K562 (cell line): ENCODE measurements around the gene SHISA3. TPM values are rescaled to one million over a fixed set of nuclear protein-coding genes. Genes with fewer than 3 reads are reported as not detected.

Source experiments
- ATAC-seq: fragments of 200-7000 bp; cut with Tn5 transposase; 3 replicates; pipeline ENCODE4 v1.9.1; 2020; ENCODE audit warnings: moderate library complexity
- BruUV-seq: library from RNA; stranded (reverse); fragments of 400-500 nt; replicated peaks from 2 replicates; lab custom pipeline; 2021; lab: Mats Ljungman, UMichigan
- CTCF ChIA-PET: fragments of 300-600 bp; formaldehyde crosslinking; extraction: SDS; loops from one replicate; lab custom pipeline; 2021; ENCODE audit warnings: low intra/inter-chr PET ratio; lab: Yijun Ruan, JAX
- POLR2A ChIA-PET: fragments of 300-600, 350-650 bp; sonication (Branson Sonifier 250); formaldehyde crosslinking; extraction: SDS; loops from one replicate; lab custom pipeline; 2021; ENCODE audit warnings: antibody characterized with exemption, inconsistent platforms; lab: Yijun Ruan, JAX
- DNase-seq, 4 experiments: peaks; one replicate each; pipeline versions ENCODE4 v3.0.0 to v3.0.0-alpha.2; 2011 to 2018; ENCODE audit warnings: low spot score in 3 of 4, mixed read lengths in 3 of 4; ENCODE audit errors: extremely low read depth in 1 of 4
- FAIRE-seq: peaks from 2 replicates; lab custom pipeline; 2011; peaks lifted over from hg19 to GRCh38; lab: Jason Lieb, UNC
- H2AFZ ChIP-seq: 2 replicates; pipeline ENCODE4 v1.6.0; 2011; ENCODE audit warnings: low read depth, low read length, control low read depth, inconsistent platforms
- H3K27ac ChIP-seq: fragments of 200-600 bp; 3 replicates; pipeline ENCODE4 v1.8.0; 2011; ENCODE audit warnings: low read depth, mild to moderate bottlenecking, control low read depth, inconsistent platforms, low read length, moderate library complexity, mixed read lengths; ENCODE audit errors: extremely low read depth
- H3K27me3 ChIP-seq, 2 experiments: fragments of 300-600 bp in 1 of 2; 2 replicates in 1 of 2; 3 replicates in 1 of 2; pipeline versions ENCODE4 v1.6.0 to v1.8.0; 2011; ENCODE audit warnings: inconsistent platforms in 2 of 2, low read length in 2 of 2, mild to moderate bottlenecking in 1 of 2, mixed read lengths in 1 of 2, moderate library complexity in 1 of 2; ENCODE audit not compliant: control insufficient read depth in 2 of 2, insufficient read depth in 2 of 2
- H3K36me3 ChIP-seq: fragments of 300-600 bp; 3 replicates; pipeline ENCODE4 v1.8.0; 2011; ENCODE audit warnings: mild to moderate bottlenecking, low read length, inconsistent platforms; ENCODE audit not compliant: control insufficient read depth, insufficient read depth
- H3K4me1 ChIP-seq, 2 experiments: fragments of 200-600 bp in 1 of 2; replicated peaks in 1 of 2; 2 replicates in 1 of 2; 3 replicates in 1 of 2; pipeline versions ENCODE4 v1.5.1 to v1.8.0; 2011; ENCODE audit warnings: inconsistent platforms in 2 of 2, low read length in 2 of 2, mild to moderate bottlenecking in 1 of 2, mixed read lengths in 1 of 2, moderate library complexity in 1 of 2; ENCODE audit not compliant: control insufficient read depth in 2 of 2, insufficient read depth in 2 of 2
- H3K4me2 ChIP-seq: 2 replicates; pipeline ENCODE4 v1.6.1; 2011; ENCODE audit warnings: low read length, control low read depth, inconsistent platforms, mixed read lengths; ENCODE audit not compliant: insufficient read depth
- H3K4me3 ChIP-seq: fragments of 200-600 bp; sonication (generic), shearing (Covaris generic); 2 replicates; pipeline ENCODE4 v1.5.1; 2016; ENCODE audit warnings: control low read depth, inconsistent platforms
- H3K79me2 ChIP-seq: fragments of 200-600 bp; 3 replicates; pipeline ENCODE4 v1.8.0; 2011; ENCODE audit warnings: low read length, inconsistent platforms; ENCODE audit not compliant: control insufficient read depth, insufficient read depth
- H3K9ac ChIP-seq, 2 experiments: 2 replicates each; pipeline versions ENCODE4 v1.6.0 to v1.6.1; 2011; ENCODE audit warnings: low read depth in 2 of 2, low read length in 2 of 2, control low read depth in 1 of 2, inconsistent platforms in 1 of 2, mild to moderate bottlenecking in 1 of 2, mixed read lengths in 1 of 2; ENCODE audit not compliant: insufficient read depth in 1 of 2
- H3K9me1 ChIP-seq: one replicate; pipeline ENCODE4 v1.6.0; 2011; ENCODE audit warnings: inconsistent platforms, mild to moderate bottlenecking, low read length, moderate library complexity; ENCODE audit not compliant: control insufficient read depth, insufficient read depth
- H3K9me3 ChIP-seq: replicated peaks from 2 replicates; pipeline ENCODE4 v1.5.1; 2011; ENCODE audit warnings: low read depth, low read length, inconsistent platforms; ENCODE audit not compliant: control insufficient read depth, insufficient read depth
- H4K20me1 ChIP-seq: replicated peaks from 2 replicates; pipeline ENCODE4 v1.6.1; 2011; ENCODE audit warnings: low read length, inconsistent platforms, mixed read lengths; ENCODE audit not compliant: control insufficient read depth, insufficient read depth
- ARID2 ChIP-seq: fragments of 450-650 bp; IDR thresholded peaks from 2 replicates; pipeline ENCODE4 v1.6.1; 2017; ENCODE audit warnings: antibody characterized with exemption, mild to moderate bottlenecking
- CHD4 ChIP-seq: fragments of 200-600 bp; sonication (generic); IDR thresholded peaks from 3 replicates; pipeline ENCODE4 v1.6.1; 2012; ENCODE audit warnings: low read depth, mild to moderate bottlenecking, mixed read lengths, low read length, inconsistent platforms; ENCODE audit not compliant: insufficient read depth, insufficient replicate concordance, poor library complexity, severe bottlenecking
- RB1 ChIP-seq: fragments of 450-650 bp; IDR thresholded peaks from 2 replicates; pipeline ENCODE4 v1.6.1; 2017; ENCODE audit warnings: low read depth, mild to moderate bottlenecking
- TEAD4 ChIP-seq, 2 experiments: sonication (generic) in 1 of 2; formaldehyde crosslinking in 1 of 2; IDR thresholded peaks; 2 replicates each; pipeline versions ENCODE4 v1.6.1 to v1.8.0; 2012 to 2022; ENCODE audit warnings: borderline replicate concordance in 1 of 2, inconsistent platforms in 1 of 2, low read length in 1 of 2, mild to moderate bottlenecking in 1 of 2, missing genetic modification reagents in 1 of 2
- ZNF57 ChIP-seq: fragments of 450-650 bp; formaldehyde crosslinking; IDR thresholded peaks from 2 replicates; pipeline ENCODE4 v1.4.0; 2020; ENCODE audit warnings: mild to moderate bottlenecking, moderate library complexity
- WGBS: fragments of 100-300 bp; shearing (Covaris generic); methylation state at CpG from one replicate; pipeline ENCODE4 v1.1.6; 2016; ENCODE audit warnings: low coverage, mixed read lengths; ENCODE audit not compliant: insufficient coverage; ENCODE audit errors: missing lambda C conversion rate; 5-methylcytosine and 5-hydroxymethylcytosine counted together
- in situ Hi-C: fragments of 300-500 bp; cut with MboI; formaldehyde crosslinking; loops from 4 replicates; pipeline ENCODE4 v1.15.0; 2018; ENCODE audit warnings: inconsistent platforms, mixed read lengths
- intact Hi-C: fragments of 100-400 bp; cut with micrococcal nuclease; formaldehyde crosslinking; loops from 2 replicates; pipeline ENCODE4 v1.14.2; 2022
- polyA plus RNA-seq, 8 experiments: library from polyadenylated mRNA; depleted of rRNA in 4 of 8; stranded (reverse) in 5 of 8; unstranded in 3 of 8; fragments of >200 nt; fragmentation: Nextera tagmentation in 2 of 8; fragmentation: Illumina TruSeq in 1 of 8; extraction: Ambion mirVana in 2 of 8; extraction: Trizol in 1 of 8; gene quantifications; 2 replicates each; pipeline versions ENCODE4 v1.2.1 to v1.2.3, GENCODE V29; 2011 to 2014; ENCODE audit warnings: inconsistent platforms in 1 of 8, missing spikeins in 1 of 8
- total RNA-seq, 7 experiments: library from RNA; depleted of rRNA in 6 of 7; stranded (reverse); fragments of >200 nt in 6 of 7; fragmentation: Illumina TruSeq in 2 of 7; extraction: Trizol in 2 of 7; gene quantifications; 2 replicates each; pipeline versions ENCODE4 v1.2.1 to v1.2.3, GENCODE V29; 2011 to 2021; ENCODE audit warnings: low replicate concordance in 1 of 7

SHISA3 gene
- total and polyA plus RNA-seq, 9 of the 15 experiments (the other 6 are each of a cell fraction or from before 2014, with no cell fraction given), result not detected

- WGBS, result 36% methylated on average over 43 of the region's 60 CpGs
- no peak overlapping the region for H3K4me2 ChIP-seq
- no peak overlapping the region for H3K4me3 ChIP-seq
- intact Hi-C loops, result no loop called here
- FAIRE-seq, result no peak
- H3K27me3 ChIP-seq, result peaks cover 0 to 35% of the 10 kb centered on the region in 2 experiments; a peak in 2 of 5 replicates
- H3K4me1 ChIP-seq, result no peaks in the 10 kb centered on the region; a peak in 1 of 5 replicates
- no peaks in the 10 kb centered on the region for H3K9me3 ChIP-seq
- no peak overlapping the region for H2AFZ ChIP-seq
- H4K20me1 ChIP-seq, result no peaks in the 10 kb centered on the region
- no peaks in the 10 kb centered on the region for H3K36me3 ChIP-seq
- no peak overlapping the region for H3K27ac ChIP-seq
- POLR2A ChIA-PET, result interaction anchor here (0.6 to 1.0 kb wide), 2 partner anchors 28 to 39 kb away, joined by 3 read pairs; no protein-coding TSS in a partner anchor
- H3K9me1 ChIP-seq, result no peaks in the 10 kb centered on the region
- in situ Hi-C loops, result no loop called here
- no peak for ATAC-seq
- no TSS peak for BruUV-seq
- no peak for DNase-seq
- no peak for TF ChIP-seq RB1
- no peak overlapping the region for H3K9ac ChIP-seq
- CTCF ChIA-PET, result no interaction called here
- H3K79me2 ChIP-seq, result no peaks in the 10 kb centered on the region
Observed at GRCh38 chr4:42398171-42398870, 1.0 kb downstream of the SHISA3 start.

- Histone ChIP-seq H3K4me2 (no peak overlapping the region), H3K9me1 (no peaks in the 10 kb centered on the region), H3K27me3 (peaks cover 0 to 35% of the 10 kb centered on the region in 2 experiments; a peak in 2 of 5 replicates), H3K27ac (no peak overlapping the region), H4K20me1 (no peaks in the 10 kb centered on the region), H3K36me3 (no peaks in the 10 kb centered on the region), H3K9ac (no peak overlapping the region), H3K9me3 (no peaks in the 10 kb centered on the region), H3K4me3 (no peak overlapping the region), H2AFZ (no peak overlapping the region), H3K4me1 (no peaks in the 10 kb centered on the region; a peak in 1 of 5 replicates), H3K79me2 (no peaks in the 10 kb centered on the region)
- FAIRE-seq (no peak), DNase-seq (no peak), ATAC-seq (no peak)
- WGBS, result 2% methylated on average over 19 of the region's 24 CpGs
- in situ Hi-C loops, result no loop called here
- TF ChIP-seq ZNF57 (CRISPR knock-in tag), result no peak
- no peak for TF ChIP-seq TEAD4 (IDR thresholded peaks at IDR 0.05; ENCODE audit: low read length)
- TF ChIP-seq TEAD4 (CRISPR knock-in tag; IDR thresholded peaks at IDR 0.05; ENCODE audit: borderline replicate concordance), result no peak
- no peak for TF ChIP-seq CHD4
- no peak for TF ChIP-seq ARID2
- no TSS peak for BruUV-seq
- intact Hi-C loops, result no loop called here
- ChIA-PET POLR2A (interaction anchor here (0.6 kb wide), 1 partner anchor 29 kb away, joined by 3 read pairs; no protein-coding TSS in a partner anchor), CTCF (no interaction called here)
Observed at GRCh38 chr4:42398871-42399331, 1.6 kb downstream of the SHISA3 start.
